GM18868 (cell line): Measurements from ENCODE around the gene TERB2.
"Not testable (repeated sequence)": the region's sequence is repeated elsewhere in the genome, so short reads cannot be mapped to it uniquely, and the experiment has no call there.

Experiments used
- ATAC-seq: cut with Tn5 transposase; IDR thresholded peaks from one replicate; pipeline ENCODE4 v1.9.1; 2021; ENCODE audit warnings: mild to moderate bottlenecking, moderate library complexity; ENCODE audit not compliant: unreplicated experiment

Gene TERB2

DNA sequence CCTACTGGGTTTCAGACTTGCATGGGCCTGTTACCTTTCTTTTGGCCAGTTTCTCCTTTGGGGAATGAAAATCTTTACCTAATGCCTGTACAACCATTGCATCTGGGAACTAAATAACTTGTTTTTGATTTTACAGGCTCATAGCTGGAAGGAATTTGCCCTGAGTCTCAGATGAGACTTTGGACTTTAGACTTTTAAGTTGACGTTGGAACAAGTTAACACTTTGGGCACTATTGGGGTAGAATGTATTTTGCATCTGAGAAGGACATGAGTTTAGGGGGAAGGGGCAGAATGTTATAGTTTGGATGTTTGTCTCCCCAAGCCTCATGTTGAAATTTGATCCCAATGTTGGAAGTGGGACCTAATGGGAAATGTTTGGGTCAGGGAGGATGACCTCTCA, 44.7 kb downstream of the TERB2 start:
- ATAC-seq = not testable (repeated sequence)

DNA sequence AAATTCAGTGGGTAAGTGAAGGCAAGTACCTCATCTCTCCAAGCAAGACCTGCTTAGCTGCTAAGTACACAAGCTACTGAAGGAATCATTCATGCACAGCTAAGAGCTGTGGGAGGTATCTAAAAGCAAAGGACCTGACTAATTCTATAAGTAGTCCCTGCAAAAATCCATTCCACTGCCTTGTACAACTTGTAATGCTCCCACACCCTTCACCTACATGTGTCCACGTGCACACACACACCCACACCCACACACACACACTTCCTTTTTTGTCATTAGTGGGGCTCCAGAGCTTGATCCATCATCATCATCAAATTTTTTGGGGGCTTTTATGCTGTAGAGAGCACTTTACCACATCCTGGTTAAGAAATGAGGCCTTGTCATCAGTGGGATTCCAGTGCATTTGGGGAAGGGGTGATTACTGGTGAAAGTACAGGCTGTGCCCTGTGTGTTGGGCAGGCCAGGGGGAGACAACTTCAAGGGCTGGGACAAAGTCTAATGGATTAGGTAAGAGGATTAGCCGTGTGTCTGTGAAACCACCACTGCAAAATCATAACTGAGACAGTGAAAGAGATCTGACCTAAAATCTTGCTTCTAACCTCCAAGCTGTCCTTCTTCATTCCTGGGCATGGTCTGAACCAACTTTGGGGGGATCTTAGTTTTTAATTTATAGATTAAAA, 47.4 kb downstream of the TERB2 start:
- peak; percentile 87 for ATAC-seq

DNA sequence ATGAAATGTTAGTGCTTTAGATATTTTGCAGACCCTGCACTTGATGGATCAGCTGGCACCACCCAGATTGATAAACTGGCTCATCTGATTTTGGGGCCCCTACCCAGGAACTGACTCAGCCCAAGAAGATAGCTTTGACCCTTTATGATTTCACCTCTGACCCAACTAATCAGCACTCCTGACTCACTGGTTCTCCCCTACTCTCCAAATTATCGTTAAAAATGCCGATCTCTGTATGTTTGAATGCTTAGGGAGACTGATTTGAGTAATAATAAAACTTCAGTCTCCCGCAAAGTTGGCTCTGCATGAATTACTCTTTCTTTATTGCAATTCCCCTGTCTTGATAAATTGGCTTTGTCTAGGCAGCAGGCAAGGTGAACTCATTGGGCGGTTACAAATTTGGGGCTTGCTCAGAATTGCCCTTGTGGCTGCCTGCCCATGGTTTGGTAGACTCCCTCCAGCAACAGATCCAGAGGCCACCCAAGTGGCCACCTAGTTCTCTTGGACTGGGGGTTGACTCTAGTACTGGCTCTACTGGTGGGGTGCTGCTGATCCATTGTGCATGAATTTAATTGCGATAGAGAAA, 48.2 kb downstream of the TERB2 start:
- not testable (repeated sequence) for ATAC-seq

DNA sequence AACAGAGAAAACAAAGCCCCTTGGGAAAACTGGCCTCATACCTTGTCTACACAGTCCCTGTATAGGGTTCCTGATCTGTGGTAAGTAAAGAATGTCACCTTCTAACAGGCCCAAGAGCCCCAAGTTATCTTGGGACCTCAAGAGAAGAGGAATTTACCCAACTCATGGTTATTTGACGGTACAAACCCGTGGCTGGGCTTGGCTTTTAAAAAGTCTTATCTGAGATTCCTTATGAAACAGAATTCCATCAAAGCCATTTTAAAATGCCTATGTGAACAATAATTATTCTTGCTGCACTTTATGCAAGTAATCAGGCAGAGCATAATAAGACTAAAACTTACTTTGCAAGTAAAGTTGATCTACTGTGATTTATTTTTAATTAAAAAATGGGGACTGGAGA, 52.6 kb downstream of the TERB2 start:
- no peak for ATAC-seq

GRCh38 chr15:45015114-45015513, 58.6 kb downstream of the TERB2 start:
- not testable (repeated sequence) for ATAC-seq

DNA sequence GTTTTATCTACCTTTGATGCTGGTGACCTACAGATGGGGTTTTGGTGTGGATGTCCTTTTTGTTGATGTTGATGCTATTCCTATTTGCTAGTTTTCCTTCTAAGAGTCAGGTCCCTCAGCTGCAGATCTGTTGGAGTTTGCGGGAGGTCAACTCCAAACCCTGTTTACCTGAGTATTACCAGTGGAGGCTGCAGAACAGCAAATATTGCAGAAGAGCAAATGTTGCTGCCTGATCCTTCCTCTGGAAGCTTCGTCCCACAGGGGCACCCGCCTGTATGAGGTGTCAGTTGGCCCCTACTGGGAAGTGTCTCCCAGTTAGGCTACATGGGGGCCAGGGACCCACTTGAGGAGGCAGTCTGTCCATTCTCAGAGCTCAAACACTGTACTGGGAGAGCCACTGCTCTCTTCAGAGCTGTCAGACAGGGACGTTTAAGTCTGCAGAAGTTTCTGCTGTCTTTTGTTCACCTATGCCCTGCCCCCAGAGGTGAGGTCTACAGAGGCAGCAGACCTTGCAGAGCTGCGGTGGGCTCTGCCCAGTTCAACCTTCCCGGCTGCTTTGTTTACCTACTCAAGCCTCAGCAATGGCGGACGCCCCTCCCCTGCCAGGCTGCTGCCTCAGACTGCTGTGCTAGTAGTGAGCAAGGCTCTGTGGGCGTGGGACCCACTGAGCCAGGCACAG, 63.9 kb downstream of the TERB2 start:
- ATAC-seq = not testable (repeated sequence)

DNA sequence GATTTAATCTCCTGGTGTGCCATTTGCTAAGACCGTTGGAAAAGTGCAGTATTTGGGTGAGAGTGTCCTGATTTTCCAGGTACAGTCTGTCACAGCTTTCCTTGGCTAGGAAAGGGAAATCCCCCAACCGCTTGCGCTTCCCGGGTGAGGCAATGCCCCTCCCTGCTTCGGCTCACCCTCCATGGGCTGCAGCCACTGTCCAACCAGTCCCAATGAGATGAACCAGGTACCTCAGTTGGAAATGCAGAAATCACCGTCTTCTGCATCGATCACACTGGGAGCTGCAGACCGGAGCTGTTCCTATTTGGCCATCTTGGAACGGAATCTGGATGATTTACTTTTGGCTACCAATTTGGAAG, 64.4 kb downstream of the TERB2 start:
- ATAC-seq = not testable (repeated sequence)

DNA sequence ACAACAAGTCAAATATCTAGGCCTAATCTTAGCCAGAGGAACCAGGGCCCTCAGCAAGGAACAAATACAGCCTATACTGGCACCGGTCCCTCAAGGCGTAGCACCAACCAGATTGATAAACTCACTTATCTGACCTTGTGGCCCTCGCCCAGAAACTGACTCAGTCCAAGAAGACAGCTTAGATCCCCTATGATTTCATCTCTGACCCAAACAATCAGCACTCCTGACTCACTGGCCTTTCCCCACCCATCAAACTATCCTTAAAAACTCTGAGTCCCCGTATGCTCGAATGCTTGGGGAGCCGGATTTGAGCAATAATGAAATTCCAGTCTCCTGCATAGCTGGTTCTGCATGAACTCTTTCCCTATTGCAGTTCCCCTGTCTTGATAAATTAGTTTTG, 64.9 kb downstream of the TERB2 start:
- no peak for ATAC-seq

DNA sequence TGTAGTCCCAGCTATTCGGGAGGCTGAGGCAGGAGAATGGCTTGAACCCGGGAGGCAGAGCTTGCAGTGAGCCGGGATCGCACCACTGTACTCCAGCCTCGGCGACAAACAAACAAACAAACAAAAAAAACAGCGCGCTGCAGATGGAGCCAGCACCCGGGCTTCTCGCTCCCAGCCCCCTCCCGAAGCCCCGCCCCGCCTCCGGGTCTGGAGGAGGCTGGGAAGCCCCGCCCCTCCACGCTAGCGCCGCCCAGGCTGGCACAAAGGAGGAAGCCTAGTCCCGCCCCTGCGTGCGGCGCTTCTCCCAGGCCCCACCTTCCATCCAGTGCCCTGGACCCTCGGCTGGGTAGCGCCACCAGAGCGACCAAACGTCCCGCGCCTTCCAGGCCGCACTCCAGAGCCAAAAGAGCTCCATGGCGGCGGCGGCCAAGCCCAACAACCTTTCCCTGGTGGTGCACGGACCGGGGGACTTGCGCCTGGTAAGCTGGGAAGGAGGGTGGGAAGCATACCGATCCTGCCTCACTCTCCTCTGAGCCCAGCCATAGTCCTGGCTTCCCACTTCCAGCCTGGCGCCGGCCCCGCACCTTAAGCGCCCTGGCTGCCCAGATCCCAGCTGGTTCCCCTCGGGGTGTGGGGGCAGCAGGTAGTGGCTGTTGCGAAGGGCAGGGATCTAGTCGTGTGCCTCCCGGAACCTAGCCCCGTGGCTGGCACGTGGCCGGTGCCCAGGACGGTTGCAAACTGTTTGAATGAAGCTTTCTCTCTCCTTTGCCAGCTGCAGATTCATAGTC, 66.6 kb downstream of the TERB2 start, which contains the start of gene SORD:
TSS of gene SORD (plus strand) at position 325 of the 788 bp plus-strand sequence. CDS start at position 414, 89 bp downstream.
- ATAC-seq = peak; percentile 98

- no peak for ATAC-seq
Observed at GRCh38 chr15:45023659-45024225, 67.3 kb downstream of the TERB2 start.

DNA sequence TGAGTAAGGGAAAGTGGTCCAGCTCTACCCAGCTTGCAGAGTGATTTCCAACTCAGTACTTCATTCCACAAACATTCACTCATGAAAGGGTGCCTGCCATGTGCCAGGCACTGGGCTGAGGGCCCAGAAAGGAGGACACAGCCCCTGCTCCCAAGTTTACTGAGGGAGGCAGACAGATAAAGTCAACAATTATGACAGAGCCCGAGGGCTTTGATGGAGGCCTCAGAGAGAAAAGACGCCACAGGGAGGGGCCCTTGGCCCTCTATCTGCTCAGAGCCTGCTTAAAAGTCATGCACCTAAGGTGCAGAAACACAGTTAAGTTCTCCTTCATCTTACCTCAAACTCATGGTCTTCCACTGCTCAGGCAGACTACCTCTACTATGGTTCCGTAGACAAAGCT, 68.2 kb downstream of the TERB2 start:
- ATAC-seq = not testable (repeated sequence)

- ATAC-seq = not testable (repeated sequence)
Observed at GRCh38 chr15:45025627-45026026, 69.1 kb downstream of the TERB2 start.

GRCh38 chr15:45026651-45027190, 70.2 kb downstream of the TERB2 start:
- ATAC-seq = no peak

GRCh38 chr15:45027220-45027619, 70.7 kb downstream of the TERB2 start:
- no peak for ATAC-seq
